Esophagus muscularis mucosa (tissue), 3 donors: ENCODE results near the gene ZNF79.

Experiments used
- CTCF ChIP-seq, 3 experiments: fragments of 200-600 bp in 2 of 3; fragments of 450-650 bp in 1 of 3; sonication (generic) in 2 of 3; IDR thresholded peaks; one replicate each; pipeline ENCODE4 v1.5.1; 2017 to 2019; ENCODE audit warnings: antibody characterized with exemption in 3 of 3, mild to moderate bottlenecking in 2 of 3, moderate library complexity in 1 of 3
- POLR2AphosphoS5 ChIP-seq, 2 donors: sonication (generic); formaldehyde crosslinking; IDR thresholded peaks; one replicate each; pipeline ENCODE4 v1.6.1; 2017; ENCODE audit warnings: antibody characterized with exemption in 2 of 2

DNA sequence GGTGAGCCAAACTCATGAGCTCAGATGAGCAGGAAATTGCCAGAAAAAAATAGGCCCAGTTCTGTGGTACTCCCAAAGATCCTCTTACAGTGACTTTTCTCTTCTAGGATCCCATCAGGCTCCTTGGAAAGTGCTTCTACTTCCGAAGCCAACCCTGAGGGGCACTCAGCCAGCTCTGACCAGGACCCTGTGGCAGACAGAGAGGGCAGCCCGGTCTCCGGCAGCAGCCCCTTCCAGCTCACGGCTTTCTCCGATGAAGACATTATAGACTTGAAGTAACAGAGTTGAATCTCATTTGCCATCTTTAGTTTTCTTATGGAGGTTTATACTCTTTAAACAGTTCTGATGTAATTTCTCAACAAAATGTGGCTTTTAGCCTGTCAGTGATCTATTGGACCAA, 31.2 kb upstream of the ZNF79 start:
- no peak for TF ChIP-seq POLR2AphosphoS5 (IDR thresholded peaks at IDR 0.05)
- TF ChIP-seq CTCF (IDR thresholded peaks at IDR 0.05), result no peak
